H4 (cell line): Measurements from ENCODE around the gene KLHL2. TPM values are rescaled to one million over a fixed set of nuclear protein-coding genes. Genes with fewer than 3 reads are reported as not detected.
"Not testable (repeated sequence)": the region's sequence is repeated elsewhere in the genome, so short reads cannot be mapped to it uniquely, and the experiment has no call there.

Experiments
- DNase-seq: peaks from one replicate; pipeline ENCODE4 v3.0.0-alpha.2; 2015; ENCODE audit warnings: low spot score
- total RNA-seq: library from RNA; depleted of rRNA; stranded (reverse); fragments of >200 nt; shearing (Covaris generic); gene quantifications from 2 replicates; pipeline ENCODE4 v1.2.3, GENCODE V29; 2014

Gene KLHL2
- total RNA-seq, 1 experiment from 2014 or later: 13.2 TPM

DNA sequence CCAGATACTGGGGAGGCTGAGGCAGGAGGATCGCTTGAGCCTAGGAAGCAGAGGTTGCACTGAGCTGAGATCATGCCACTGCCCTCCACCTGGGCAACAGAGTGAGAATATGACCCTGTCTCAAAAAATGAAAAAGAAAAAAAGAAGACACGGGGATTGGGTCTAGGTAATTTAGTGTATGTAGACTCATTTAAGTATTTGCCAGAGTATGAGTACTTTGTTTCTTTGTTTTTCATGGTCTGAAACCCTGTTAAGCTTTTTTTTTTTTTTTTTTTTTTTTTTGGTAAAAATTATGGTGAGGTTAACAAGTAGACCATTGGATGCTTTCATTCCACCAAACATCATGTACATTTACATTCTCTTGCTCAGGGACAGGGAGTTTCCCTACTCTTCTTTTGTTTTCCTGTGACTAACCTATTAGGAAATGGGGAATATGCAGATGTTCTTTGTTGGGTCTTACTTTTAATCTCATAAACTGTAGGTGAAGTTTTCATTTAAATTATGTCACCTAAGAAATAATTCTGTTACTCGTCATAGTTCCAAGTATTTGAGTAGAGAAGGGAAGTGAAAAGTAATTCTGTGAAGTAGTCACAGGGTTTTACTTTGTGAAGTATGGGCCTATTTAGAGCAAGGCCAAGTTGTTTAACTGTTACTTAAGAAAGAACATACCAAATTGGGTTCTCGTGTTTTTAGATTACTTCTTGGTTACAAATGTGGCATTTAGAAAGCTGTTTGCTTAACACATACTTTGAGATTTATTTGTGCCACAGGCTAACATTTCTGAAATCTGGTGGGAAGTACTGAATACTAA lies 25.5 kb downstream of the KLHL2 start:
- not testable (repeated sequence) for DNase-seq

DNA sequence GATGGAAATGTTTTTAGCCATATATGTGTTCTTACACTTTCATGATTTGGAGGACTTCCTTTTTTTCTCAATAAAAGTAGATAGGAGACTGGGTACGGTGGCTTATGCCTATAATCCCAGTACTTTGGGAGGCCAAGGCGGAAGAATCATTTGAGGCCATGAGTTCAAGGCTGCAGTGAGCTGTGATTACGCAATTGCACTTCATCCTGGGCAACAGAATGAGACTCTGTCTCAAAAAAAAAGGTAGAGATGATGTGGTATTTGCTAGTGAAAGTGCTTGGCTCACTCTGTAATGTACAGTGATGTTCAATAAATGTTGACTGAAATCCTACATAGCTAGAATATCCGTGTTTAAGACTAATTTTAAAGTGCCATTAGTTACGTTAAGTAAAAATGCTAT lies 27.4 kb downstream of the KLHL2 start:
- no peak for DNase-seq

DNA sequence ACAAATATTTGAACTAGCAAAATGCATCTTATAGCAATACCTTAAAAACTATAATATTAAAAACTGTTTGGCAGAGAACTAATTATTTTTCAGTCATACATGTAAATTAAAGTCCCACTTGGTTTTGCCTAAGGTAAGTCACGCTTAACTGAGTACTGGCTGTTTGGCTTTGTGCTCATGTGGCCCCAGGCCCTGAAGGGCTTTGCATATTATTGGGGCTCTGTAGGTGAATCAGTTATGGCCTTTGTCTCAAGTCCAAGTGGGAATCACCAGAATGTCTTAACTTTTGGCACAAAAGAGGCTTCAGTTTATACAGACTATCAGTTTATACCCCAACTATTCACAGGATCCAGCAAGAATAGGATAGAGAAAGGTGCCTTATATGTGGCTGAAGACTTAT lies 29.5 kb downstream of the KLHL2 start:
- not testable (repeated sequence) for DNase-seq

DNA sequence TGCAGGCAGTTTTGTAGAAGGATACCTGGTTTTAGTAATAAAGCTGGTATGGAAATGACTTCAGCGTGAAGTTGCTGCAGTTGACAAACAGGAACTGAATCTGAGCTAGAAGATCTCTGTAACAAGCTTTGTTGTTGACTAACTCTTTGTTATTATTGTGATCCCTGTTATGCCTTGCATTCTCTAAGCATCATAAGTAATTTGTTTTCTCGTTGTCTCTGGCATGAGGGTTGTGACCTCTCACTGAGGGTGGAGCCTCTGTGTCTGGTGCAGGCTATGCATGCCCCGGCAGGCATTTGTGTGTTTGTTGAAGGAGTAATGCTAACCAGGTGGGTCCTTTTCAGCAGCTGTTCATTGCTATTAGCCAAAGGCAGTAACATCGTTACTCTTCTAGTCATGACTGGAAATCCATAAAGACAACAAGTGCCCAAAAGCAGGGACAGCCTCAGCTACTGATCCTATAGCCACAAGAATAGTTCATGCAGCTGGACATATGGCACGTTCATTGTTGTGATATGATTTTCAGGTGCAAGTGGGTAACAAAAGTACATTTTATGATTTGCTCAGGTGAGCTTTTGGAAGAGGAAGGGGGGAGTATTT lies 30.8 kb downstream of the KLHL2 start:
- DNase-seq: not testable (repeated sequence)

DNA sequence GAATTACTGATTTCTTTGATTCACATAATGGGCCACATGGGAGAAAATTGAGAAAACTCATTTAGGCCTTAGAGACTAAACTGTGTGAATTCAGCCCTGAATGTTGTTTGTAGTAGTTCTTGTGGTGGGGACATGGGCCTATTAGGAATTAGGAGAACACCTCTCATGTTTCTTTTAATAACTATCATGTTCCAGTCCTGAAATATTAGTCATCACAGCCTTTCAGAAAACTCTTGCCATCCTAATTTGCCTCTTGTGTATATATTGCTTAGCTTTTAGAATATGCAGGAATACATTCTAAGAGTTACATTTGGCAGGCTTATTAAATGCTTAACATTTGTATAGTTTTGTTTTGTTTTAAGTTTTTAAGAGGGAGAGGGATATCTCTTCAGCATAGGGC lies 33.4 kb downstream of the KLHL2 start:
- DNase-seq: not testable (repeated sequence)

DNA sequence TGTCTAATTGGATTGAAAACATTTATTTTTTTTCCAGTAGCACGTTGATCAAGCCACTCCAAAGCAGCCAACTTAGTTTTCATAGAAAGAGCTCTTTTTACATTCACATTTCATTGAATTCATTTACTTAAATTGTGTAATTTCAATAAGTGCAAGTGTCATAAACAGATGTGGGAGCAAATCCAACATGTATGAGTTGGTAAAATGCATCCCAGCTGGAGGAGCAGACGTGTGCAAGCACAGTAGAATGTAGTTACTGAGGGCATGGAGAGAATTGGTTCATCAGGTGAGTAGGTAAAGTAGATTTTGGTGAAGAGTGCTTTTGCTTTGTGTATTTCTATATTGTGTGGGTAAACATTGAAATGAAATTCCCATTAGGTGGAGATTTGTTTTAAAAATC lies 36.8 kb downstream of the KLHL2 start:
- not testable (repeated sequence) for DNase-seq

DNA sequence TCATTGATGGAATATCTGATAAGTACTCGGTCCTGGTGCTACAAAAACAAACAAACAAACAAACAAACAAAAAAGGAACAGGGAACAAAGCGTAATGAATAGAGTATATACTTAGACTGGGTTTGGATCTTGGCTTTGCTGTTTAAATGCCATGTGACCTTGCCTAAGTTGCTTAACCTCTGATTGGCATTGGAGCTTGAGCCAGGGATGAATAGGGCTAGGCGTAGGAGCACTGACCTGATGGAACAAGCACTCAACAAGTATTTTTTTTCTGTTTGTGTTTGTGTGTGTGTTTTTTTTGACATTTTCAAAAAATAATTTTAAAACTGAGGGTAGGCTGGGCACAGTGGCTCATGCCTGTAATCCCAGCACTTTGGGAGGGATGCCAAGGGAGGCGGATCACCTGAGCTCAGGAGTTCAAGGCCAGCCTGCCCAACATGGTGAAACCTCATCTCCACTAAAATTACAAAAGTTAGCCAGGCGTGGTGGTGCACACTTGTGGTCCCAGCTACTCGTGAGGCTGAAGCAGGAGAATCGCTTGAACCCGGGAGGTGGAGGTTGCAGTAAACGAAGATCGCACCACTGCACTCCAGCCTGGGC lies 37.3 kb downstream of the KLHL2 start:
- DNase-seq: not testable (repeated sequence)

DNA sequence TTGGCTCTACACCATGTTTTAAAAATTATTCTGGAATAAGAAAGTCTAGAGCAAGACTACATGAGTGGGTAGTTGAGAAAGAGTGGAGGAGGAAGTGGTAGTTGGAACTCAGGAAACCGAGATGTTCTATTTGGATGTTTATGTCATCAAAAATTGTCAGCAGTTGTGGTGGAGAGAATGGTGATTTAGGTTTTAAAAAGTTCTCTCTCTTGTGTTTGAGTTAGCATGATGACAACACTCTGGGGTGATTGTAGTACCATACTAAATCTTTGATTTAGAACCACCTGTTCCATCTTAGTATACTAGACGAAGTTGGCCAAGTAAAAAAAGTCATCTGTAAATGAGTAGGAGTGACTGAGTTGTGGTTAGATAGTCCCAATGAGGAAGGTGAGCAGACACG lies 40.7 kb downstream of the KLHL2 start:
- no peak for DNase-seq

DNA sequence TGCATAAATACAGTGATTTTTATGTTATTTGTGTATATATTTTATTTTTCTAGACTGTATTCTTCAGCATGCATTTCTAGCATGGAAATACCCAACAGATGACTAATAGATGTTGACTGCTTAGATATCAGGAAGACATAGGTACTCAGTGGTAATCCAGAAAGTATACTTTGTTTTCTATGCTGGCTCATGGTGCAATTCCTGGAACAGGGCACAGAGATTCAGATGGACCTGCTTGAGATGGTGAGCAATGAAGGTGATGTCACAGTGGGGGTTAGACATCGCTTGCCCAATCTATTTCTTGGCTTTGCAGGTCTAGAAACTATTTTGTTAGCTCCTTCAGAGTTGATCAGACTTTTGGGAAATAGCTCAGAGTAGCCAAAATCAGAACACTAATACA lies 41.5 kb downstream of the KLHL2 start:
- not testable (repeated sequence) for DNase-seq

DNA sequence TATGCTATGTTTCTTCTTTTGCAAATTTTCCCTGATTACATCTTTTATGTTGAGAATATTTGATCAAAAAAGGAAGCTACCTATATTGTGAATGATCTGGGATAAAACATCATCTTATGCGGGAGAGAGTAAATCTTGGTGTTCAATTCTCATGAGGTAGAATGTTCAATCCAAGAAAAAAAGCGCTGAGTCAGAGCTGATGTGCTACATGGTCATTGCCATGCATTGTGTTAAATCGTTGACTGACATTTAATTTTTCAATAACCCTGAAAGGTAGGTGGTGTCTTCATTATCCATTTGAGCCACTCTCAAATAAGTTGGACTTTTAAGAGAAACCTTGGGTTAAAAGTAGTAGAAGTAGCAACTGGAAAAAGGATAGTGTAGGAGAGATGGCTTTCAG lies 47.4 kb downstream of the KLHL2 start:
- DNase-seq: not testable (repeated sequence)

DNA sequence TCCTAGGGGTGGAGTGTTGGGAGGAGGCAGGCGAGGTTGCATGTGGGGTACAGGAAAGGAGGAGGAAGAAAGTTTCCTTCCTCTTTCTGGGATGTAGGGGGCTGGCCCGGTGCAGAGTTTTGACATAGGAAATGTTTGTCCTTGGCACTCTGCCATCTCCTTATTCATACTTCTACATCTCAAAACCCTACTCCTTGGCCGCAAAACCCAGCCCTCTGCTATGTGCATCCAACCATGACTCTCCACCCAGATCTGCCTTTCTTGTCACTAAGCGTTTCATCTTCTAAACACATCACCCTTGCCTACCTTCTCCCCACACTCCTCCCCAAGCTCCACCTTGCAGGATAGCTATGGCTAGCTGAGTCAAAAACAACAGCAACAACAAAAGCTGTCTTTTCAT lies 48.1 kb downstream of the KLHL2 start:
- not testable (repeated sequence) for DNase-seq

DNA sequence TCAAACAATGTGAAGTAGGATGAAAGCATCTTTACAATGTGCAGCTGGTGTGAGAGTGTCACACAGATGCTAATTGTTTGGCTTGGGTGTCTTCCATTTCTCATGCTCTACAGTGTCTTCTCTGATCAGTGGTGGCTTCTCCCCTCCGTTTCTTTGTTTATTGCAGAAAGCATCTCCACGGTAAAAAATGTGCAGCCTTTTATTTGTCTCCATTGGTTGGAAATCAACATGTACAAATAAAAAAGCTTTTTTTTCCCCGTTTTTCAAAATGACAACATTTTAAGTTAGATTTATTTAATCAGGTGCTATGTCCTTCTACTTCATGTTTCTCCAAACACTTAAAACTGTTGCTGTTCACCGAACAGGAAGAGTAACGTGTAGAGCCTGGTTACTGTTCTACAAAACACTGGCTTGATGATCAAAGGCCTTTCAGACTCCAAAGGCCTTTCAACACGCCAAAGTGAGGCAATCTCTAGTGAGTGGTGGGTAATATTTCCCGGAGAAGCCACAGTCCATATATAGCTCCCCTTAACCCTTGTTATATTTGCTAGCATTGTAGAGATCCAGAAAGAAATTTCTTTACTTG lies 48.8 kb downstream of the KLHL2 start:
- not testable (repeated sequence) for DNase-seq

DNA sequence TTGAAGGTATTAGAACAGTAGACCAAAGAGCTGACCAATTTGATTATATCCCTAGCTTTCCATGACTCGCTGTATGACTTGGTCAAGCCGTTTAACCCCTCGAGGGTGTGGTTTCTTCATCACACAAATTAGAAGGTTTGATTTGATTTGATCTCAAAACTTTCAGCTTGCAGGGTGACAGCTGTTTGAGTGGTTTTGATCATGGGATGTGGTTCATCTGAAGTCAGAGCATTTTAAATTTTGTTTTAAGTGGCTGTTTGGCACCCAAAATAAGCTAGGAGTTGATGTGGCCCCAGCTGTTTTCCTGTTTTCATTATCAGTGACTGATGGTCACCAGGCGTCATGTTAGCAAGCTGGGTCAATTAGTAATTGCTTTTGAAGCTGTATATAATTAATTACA lies 52.4 kb downstream of the KLHL2 start:
- DNase-seq: not testable (repeated sequence)

DNA sequence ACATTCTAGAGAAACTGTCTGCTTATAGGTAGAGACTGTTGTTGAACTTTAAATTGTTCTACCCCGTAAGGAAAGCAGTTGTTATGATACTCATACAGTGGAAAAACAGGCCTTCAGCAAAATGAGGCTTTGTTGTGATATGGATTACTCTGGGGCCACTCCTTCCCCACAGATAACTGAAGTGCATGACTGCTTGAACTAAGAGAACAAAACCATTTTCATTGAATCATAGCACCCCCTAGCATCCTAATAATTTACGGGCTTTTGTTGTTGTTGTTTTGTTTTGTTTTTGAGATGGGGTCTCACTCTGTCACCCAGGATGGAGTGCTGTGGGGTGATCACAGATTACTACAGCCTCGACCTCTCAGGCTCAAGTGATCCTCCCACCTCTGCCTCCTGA lies 54.9 kb downstream of the KLHL2 start:
- DNase-seq: not testable (repeated sequence)

DNA sequence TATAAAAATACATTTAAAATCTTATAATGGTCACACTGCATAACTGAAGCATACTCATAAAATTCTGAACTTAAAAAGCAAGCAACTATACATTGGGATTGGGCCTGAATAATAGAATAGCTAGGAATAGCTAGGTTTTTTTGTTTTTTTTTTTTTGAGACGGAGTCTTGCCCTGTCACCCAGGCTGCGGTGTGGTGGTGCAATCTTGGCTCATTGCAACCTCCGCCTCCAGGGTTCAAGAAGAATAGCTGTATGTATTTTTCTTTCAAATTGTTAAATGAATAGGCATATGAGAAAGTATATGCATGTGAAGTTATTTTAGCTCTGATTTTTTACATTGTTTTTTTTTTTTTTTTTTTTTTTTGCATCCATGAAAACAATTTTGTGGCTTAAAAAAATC lies 56.1 kb downstream of the KLHL2 start:
- not testable (repeated sequence) for DNase-seq

DNA sequence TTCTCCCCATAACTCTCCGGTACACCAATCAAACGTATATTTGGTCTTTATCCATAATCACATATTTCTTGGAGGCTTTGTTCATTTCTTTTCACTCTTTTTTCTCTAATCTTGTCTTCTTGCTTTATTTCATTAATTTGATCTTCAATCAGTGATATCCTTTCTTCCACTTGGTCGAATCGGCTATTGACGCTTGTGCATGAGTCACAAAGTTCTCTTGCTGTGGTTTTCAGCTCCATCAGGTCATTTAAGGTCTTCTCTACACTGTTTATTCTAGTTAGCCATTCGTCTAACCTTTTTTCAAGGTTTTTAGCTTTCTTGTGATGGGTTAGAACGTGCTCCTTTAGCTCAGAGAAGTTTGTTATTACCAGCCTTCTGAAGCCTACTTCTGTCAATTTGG lies 62.6 kb downstream of the KLHL2 start:
- not testable (repeated sequence) for DNase-seq

DNA sequence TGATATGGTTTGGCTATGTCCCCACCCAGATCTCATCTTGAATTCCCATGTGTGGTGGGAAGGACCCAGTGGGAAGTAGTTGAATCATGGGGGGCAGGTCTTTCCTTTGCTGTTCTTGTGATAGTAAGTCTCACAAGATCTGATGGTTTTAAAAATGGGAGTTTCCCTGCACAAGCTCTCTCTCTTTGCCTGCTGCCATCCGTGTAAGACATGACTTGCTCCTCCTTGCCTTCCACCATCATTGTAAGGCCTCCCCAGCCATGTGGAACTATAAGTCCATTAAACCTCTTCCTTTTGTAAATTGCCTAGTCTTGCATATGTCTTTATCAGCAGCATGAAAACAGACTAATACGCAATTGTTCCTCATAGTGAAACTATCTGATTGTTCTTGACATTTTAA lies 66.1 kb downstream of the KLHL2 start:
- DNase-seq: not testable (repeated sequence)

DNA sequence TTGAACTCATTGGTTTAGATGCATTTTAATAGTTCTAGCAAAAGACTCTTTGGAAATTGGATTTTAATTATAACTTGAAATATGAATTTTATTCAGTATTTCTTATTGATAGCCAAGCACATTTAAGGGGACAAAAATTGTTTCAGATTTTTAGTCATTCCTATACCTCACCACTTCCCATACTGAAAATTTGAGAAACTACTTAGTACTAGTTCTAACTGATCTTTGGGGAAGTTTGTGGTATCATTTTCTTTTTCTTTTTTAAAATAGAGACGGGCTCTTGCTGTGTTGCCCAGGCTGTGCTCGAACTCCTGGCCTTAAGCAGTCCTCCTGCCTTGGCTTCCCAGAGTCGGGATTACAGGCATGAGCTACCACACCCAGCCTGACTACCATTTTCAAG lies 68.0 kb downstream of the KLHL2 start:
- DNase-seq: not testable (repeated sequence)

DNA sequence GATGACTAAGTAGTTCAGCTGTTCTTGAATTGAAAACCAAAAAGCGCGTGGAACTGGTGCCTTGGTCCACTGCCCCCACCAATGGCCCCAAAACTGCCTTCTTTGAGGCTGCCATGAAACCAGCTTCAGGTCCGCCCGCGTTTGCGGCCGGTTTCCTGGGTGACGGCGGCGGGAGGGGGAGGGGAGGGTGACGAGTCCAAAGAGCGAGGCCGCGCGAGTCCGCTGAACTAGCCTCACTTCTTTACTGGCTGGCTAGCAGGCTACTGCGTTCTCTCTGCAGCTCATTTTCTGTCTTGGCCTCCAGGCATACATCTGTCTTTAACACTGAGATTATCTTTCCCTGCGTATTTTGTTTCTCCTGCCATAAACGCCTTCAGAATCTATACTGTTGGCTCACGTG lies 72.2 kb downstream of the KLHL2 start:
- not testable (repeated sequence) for DNase-seq

DNA sequence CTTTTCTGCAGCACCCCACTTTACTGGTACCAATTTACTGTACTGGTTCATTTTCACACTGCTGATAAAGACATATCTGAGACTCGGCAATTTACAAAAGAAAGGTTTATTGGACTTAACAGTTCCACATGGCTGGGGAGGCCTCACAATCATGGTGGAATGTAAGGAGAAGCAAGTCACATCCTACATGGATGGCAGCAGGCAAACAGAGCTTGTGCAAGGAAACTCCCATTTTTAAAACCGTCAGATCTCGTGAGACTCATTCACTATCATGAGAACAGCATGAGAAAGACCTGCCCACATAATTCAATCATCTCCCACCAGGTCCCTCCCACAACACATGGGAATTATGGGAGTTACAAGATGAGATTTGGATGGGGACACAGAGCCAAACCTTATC lies 77.3 kb downstream of the KLHL2 start:
- not testable (repeated sequence) for DNase-seq

DNA sequence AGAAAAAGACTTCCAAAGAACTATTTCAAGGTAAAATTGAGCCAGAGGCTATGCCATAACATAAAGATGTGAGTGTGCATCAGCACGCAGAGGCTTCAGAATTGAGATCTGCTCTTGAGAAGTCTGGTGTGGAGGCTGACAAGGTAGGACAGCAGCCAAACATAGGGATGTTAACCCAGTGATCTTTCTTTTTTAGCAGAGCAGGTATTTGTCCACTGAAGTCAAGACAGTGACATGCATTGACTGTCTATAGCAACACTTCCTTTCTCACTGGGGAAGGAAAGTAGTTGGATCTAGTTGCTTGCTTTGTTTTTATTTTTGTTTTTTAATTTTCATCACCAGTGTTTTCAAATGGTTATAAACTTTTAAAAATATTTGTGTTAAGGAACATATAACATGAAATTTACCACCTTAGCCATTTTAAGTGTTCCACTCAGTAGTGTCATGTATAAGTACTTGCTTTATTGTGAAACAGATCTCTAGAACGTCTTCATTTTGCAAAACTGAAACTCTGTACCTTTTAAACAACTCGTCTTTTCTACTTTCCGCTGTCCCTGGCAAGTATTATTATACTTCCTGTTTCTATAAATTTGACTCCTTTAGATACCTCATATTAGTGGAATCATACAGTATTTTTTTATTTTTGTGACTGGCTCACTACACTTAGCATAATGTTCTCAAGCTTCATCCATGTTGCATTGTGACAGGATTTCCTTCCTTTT lies 79.4 kb downstream of the KLHL2 start:
- DNase-seq: not testable (repeated sequence)

DNA sequence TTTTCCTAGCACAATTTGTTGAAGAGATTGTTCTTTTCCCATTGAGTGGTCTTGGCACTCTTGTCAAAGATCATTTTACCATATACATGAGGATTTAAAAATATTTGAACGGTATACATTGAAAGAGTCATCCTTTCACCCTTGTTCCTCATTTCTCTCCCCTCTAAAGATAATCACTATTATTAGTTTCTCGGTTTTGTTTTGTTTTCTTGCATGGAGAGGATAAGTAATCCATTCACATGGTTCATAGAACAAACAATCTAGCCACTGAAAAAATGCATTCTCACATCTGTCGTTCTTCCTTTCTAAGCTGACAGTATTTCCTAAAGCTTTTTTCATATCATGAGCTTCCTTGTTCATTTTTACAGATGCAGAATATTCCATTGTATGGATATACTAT lies 80.9 kb downstream of the KLHL2 start:
- DNase-seq: no peak
